Ascending aorta (tissue), 2 donors: ENCODE results near the gene CENPP. TPM values are rescaled to one million over a fixed set of nuclear protein-coding genes. Genes with fewer than 3 reads are reported as not detected.
A peak's percentile ranks its signal among the peaks of the same experiment; 100 is the strongest.

ENCODE experiments used
- DNase-seq, 2 donors: peaks; one replicate each; pipeline ENCODE4 v3.0.0-alpha.2; 2019; ENCODE audit warnings: low spot score in 2 of 2
- H3K27ac ChIP-seq, 2 donors: fragments of 200-600 bp; sonication (generic); one replicate each; pipeline ENCODE4 v1.5.1; 2016 to 2017; ENCODE audit warnings: mild to moderate bottlenecking in 1 of 2
- H3K27me3 ChIP-seq: fragments of 200-600 bp; sonication (generic); one replicate; pipeline ENCODE4 v1.5.1; 2017
- H3K36me3 ChIP-seq, 2 donors: fragments of 200-600 bp; sonication (generic); one replicate each; pipeline ENCODE4 v1.5.1; 2016
- H3K4me1 ChIP-seq, 2 donors: fragments of 200-600 bp; sonication (generic); one replicate each; pipeline ENCODE4 v1.5.1; 2016 to 2017; ENCODE audit warnings: mild to moderate bottlenecking in 1 of 2
- H3K4me3 ChIP-seq, 2 donors: fragments of 200-600 bp; sonication (generic); one replicate each; pipeline ENCODE4 v1.5.1; 2016 to 2017; ENCODE audit warnings: mild to moderate bottlenecking in 1 of 2
- H3K9me3 ChIP-seq, 2 donors: fragments of 200-600 bp; sonication (generic); one replicate each; pipeline ENCODE4 v1.5.1; 2016
- CTCF ChIP-seq, 3 experiments: fragments of 200-600 bp in 2 of 3; fragments of 450-650 bp in 1 of 3; sonication (generic) in 2 of 3; IDR thresholded peaks; one replicate each; pipeline ENCODE4 v1.5.1; 2016 to 2019; ENCODE audit warnings: antibody characterized with exemption in 3 of 3, mild to moderate bottlenecking in 1 of 3, moderate library complexity in 1 of 3
- intact Hi-C: fragments of 100-400 bp; cut with DNase I; formaldehyde crosslinking; loops from one replicate; pipeline ENCODE4 v1.15.1; 2023
- total RNA-seq: library from RNA; depleted of rRNA; stranded (reverse); fragments of >200 nt; gene quantifications from one replicate; pipeline ENCODE4 v1.1.0, GENCODE V29; 2016

The CENPP gene
- total RNA-seq, 1 donor from 2014 or later, result 0.43 TPM

GRCh38 chr9:92616199-92616641, 290.5 kb downstream of the CENPP start:
- intact Hi-C loops, result loop anchor here (5.0 kb wide), 1 partner anchor 79 kb away; the partner anchor contains the start of gene ECM2
- peaks cover 7 to 25% of the 10 kb centered on the region in 2 donors for H3K36me3 ChIP-seq

GRCh38 chr9:92616655-92617111, 290.9 kb downstream of the CENPP start:
- Histone ChIP-seq H3K27me3 (no peaks in the 10 kb centered on the region), H3K4me1 (peaks cover 11 to 41% of the 10 kb centered on the region in 2 donors), H3K4me3 (peak overlapping the region; percentile 35 to 49), H3K27ac (peak overlapping the region; percentile 77), H3K9me3 (no peaks in the 10 kb centered on the region), H3K36me3 (peaks cover 7 to 22% of the 10 kb centered on the region in 2 donors)
- intact Hi-C loops, result loop anchor here (5.0 kb wide), 1 partner anchor 79 kb away; the partner anchor contains the start of gene ECM2
- TF ChIP-seq CTCF (IDR thresholded peaks at IDR 0.05), result no peak
- DNase-seq, result no peak

More at GRCh38 chr9:92616199-92616641, 290.5 kb downstream of the CENPP start:
- no peaks in the 10 kb centered on the region for H3K9me3 ChIP-seq
- no peak for TF ChIP-seq CTCF (IDR thresholded peaks at IDR 0.05)
- H3K4me1 ChIP-seq, result peaks cover 11 to 41% of the 10 kb centered on the region in 2 donors
- no peak for DNase-seq
- peak overlapping the region; percentile 77 for H3K27ac ChIP-seq
- no peaks in the 10 kb centered on the region for H3K27me3 ChIP-seq
- H3K4me3 ChIP-seq, result peak overlapping the region; percentile 35 to 49

- Histone ChIP-seq H3K27ac (peak overlapping the region; percentile 77), H3K4me1 (peaks cover 11 to 41% of the 10 kb centered on the region in 2 donors), H3K36me3 (peaks cover 7 to 16% of the 10 kb centered on the region in 2 donors), H3K27me3 (no peaks in the 10 kb centered on the region), H3K9me3 (no peaks in the 10 kb centered on the region), H3K4me3 (no peak overlapping the region)
- no peak for DNase-seq
- TF ChIP-seq CTCF (IDR thresholded peaks at IDR 0.05), result no peak
- intact Hi-C loops, result loop anchor here (5.0 kb wide), 1 partner anchor 80 kb away; the partner anchor contains the start of gene ECM2
Measured at GRCh38 chr9:92617195-92617813, 291.6 kb downstream of the CENPP start.

GRCh38 chr9:92617951-92618510, 292.3 kb downstream of the CENPP start:
- Histone ChIP-seq H3K36me3 (peaks cover 7 to 11% of the 10 kb centered on the region in 2 donors), H3K4me1 (peaks cover 11 to 41% of the 10 kb centered on the region in 2 donors), H3K9me3 (no peaks in the 10 kb centered on the region), H3K27me3 (no peaks in the 10 kb centered on the region), H3K4me3 (no peak overlapping the region), H3K27ac (peak overlapping the region; percentile 77)
- DNase-seq, result no peak
- intact Hi-C loops, result loop anchor here (5.0 kb wide), 1 partner anchor 81 kb away; the partner anchor contains the start of gene ECM2
- TF ChIP-seq CTCF (IDR thresholded peaks at IDR 0.05), result no peak

GRCh38 chr9:92618633-92619225, 293.0 kb downstream of the CENPP start:
- peaks cover 3 to 7% of the 10 kb centered on the region in 2 donors for H3K36me3 ChIP-seq
- H3K27ac ChIP-seq, result peak overlapping the region; percentile 77
- intact Hi-C loops, result loop anchor here (5.0 kb wide), 1 partner anchor 81 kb away; the partner anchor contains the start of gene ECM2
- peaks cover 11 to 41% of the 10 kb centered on the region in 2 donors for H3K4me1 ChIP-seq
- no peak for DNase-seq
- H3K4me3 ChIP-seq, result no peak overlapping the region
- TF ChIP-seq CTCF (IDR thresholded peaks at IDR 0.05), result no peak
- no peaks in the 10 kb centered on the region for H3K9me3 ChIP-seq
- H3K27me3 ChIP-seq, result no peaks in the 10 kb centered on the region
